Measurements from ENCODE around the gene MPL. TPM values are rescaled to one million over a fixed set of nuclear protein-coding genes. Genes with fewer than 3 reads are reported as not detected.

The MPL gene
- total RNA-seq, 2 experiments from 2014 or later: not detected

DNA sequence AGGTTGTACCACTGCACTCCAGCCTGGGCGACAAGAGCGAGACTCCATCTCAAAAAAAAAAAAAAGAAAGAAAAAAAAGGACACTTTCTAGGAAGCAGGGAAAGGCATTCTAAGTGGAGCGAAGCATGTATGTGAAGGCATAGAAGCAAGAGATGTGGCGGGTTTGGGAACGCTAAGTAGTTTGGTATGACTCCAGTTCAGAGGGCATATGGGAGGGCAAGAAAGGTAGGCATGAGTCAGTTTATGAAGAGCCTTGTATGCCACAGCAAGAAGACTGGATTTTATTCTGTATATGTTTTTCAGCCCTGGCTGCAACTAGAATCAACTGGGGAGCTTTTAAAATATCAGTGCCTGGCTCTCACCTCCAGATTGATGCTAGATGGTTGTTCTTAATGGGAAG is 34.6 kb downstream of the MPL start:
- Mint-ChIP-seq H3K36me3 (peaks cover 6% of the 10 kb centered on the region), H3K4me1 (peaks cover 11% of the 10 kb centered on the region), H3K27me3 (no peaks in the 10 kb centered on the region), H3K27ac (no peak overlapping the region), H3K4me3 (no peak overlapping the region), H3K9me3 (no peaks in the 10 kb centered on the region)
- DNase-seq (no peak), ATAC-seq (ENCODE audit: low read depth) (no peak)
- POLR2A ChIA-PET: no interaction called here

DNA sequence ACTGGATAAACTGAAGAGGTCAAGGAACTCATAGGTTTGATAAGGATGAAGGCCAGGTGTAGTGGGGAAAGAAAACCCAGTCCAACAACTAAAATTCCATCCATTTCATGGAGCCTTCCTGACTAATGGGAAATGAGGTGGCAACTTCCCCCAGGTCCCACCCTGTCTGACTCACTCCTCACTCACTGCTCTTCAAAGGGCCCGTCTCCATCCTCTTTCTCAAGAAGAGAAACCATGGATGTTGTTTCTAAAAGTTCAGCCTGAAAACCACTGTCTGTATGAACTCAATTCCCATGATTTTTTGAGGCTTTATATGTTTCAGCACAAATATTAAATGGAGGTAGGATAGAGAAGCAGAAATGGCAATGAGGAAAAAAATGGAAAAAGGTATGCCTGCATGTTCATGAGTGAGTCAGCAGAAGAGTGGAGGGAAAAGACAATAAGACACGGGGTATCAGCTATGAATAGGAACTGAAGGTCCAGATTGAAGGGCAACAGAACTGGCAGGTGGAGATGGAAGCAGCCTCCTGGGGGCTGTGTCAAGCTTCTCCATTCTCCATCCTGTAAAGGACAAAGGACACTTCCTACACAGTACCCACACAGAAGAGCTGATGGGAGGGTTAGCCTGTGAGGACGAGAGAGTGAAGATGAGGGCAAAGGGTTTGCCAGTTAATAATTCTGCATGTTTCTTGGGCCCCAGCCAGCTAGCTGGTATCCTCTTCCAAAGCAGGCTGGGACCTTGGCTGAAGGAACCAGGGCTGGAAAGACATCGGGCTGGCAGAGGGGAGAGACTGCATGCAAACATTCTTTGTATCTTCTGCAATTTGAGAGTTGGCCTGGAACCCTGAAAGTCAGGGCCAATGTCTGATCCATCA is 35.7 kb downstream of the MPL start:
- Mint-ChIP-seq H3K4me1 (peaks cover 10% of the 10 kb centered on the region), H3K27ac (no peak overlapping the region), H3K27me3 (no peaks in the 10 kb centered on the region), H3K4me3 (no peak overlapping the region), H3K9me3 (no peaks in the 10 kb centered on the region), H3K36me3 (peaks cover 5% of the 10 kb centered on the region)
- POLR2A ChIA-PET: interaction anchor here (0.8 kb wide), 1 partner anchor 9 kb away, joined by 3 read pairs; no protein-coding TSS in a partner anchor
- DNase-seq (no peak), ATAC-seq (ENCODE audit: low read depth) (no peak)

DNA sequence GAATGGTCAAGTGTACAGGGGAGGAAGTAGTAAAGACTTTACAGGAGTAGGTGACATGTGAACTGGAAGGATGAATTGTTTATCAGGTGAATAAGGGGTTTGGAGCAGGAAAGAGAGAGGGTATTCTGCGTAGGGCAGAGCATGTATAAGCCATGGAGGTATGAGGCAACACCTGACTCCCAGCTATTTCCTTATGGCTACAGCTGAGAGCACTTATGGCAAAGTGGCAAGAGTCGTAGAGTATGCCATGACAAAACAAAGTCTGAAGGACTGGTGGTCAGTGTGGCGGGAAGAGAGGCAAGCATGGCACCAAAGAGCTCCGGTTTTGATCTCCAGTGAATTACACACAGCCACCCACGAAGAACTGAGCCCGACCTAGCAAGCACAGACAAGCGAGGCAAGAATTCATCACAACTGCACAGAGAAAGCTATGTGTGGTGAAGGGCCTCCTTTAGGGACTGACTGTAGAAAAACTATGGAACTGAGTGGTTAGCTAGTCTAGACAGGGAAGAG is 39.2 kb downstream of the MPL start:
- Mint-ChIP-seq H3K4me1 (peaks cover 9% of the 10 kb centered on the region), H3K27me3 (no peaks in the 10 kb centered on the region), H3K9me3 (no peaks in the 10 kb centered on the region), H3K4me3 (no peak overlapping the region), H3K36me3 (peaks cover 16% of the 10 kb centered on the region), H3K27ac (no peak overlapping the region)
- no peak for DNase-seq
- POLR2A ChIA-PET: interaction anchor here (0.6 to 1.5 kb wide), 3 partner anchors 8 to 13 kb away, joined by 3 to 5 read pairs (median 4); partner anchors contain the start of genes ELOVL1, MED8 and SZT2
- ATAC-seq (ENCODE audit: low read depth): no peak

DNA sequence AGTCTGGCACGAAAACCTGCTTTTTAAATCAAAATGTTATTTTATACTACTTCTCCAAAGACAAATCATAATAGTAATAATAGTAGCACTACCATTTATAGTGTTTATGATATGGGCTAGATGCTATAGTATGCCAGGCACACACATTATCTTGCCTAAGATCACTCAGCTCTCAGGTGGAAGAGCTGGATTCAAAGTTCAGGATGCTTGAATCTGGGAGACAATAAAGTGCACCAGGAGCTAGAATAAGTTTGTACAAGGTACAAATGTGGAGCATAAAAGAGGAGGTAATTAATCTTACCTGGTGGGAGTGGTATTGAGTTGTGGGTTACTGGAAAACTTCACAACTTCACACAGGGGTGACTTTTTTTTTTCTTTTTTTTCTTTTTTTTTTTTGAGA is 40.2 kb downstream of the MPL start:
- Mint-ChIP-seq H3K27me3 (no peaks in the 10 kb centered on the region), H3K36me3 (peaks cover 22% of the 10 kb centered on the region), H3K27ac (no peak overlapping the region), H3K9me3 (no peaks in the 10 kb centered on the region), H3K4me3 (no peak overlapping the region), H3K4me1 (peaks cover 9% of the 10 kb centered on the region)
- no peak for DNase-seq
- POLR2A ChIA-PET: interaction anchor here (0.5 to 1.5 kb wide), 4 partner anchors 10 to 128 kb away, joined by 3 read pairs; partner anchors contain the start of genes MED8 and SZT2
- no peak for ATAC-seq (ENCODE audit: low read depth)

DNA sequence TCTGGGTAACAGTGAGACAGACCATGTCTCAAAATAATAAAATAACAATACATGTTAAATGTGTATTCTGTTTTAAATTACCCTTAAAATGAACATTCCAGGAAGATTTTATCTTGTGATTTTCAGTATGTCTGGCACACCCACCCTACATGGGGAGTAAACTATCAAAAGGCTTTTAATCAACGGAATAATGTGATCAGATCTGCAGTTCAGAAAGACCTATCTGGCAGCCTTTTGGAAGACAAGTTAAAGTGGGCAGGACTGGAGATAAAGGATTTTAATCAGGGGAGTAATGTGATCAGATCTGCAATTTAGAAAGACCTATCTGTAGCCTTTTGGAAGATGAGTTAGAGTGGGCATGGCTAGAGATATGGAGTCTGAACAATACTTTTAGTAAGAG is 41.9 kb downstream of the MPL start:
- H3K27ac Mint-ChIP-seq: no peak overlapping the region
- ATAC-seq (ENCODE audit: low read depth): no peak
- H3K4me1 Mint-ChIP-seq: peaks cover 12% of the 10 kb centered on the region
- no peaks in the 10 kb centered on the region for H3K27me3 Mint-ChIP-seq
- no peak for DNase-seq
- H3K36me3 Mint-ChIP-seq: peaks cover 26% of the 10 kb centered on the region
- POLR2A ChIA-PET: no interaction called here
- no peak overlapping the region for H3K4me3 Mint-ChIP-seq
- no peaks in the 10 kb centered on the region for H3K9me3 Mint-ChIP-seq

DNA sequence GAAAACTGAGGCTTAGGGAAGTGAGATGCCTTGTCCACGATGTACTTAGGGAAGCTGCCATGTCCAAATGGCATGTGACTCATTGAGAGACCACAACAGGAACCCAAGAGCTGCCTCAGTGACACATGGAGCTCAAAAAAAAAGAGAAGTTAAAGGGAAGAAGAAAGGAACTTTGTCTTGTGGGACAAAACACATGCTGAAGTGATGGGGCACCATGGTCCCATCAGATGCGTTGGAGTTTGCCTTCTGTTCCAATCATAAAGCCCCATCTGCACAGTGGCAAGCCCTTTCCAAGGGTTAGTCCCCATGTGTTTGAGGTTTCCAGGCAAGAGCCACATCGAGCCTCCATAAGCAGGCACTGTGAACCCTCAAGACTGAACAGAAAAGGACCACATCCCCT is 44.0 kb downstream of the MPL start:
- Mint-ChIP-seq H3K9me3 (no peaks in the 10 kb centered on the region), H3K27ac (no peak overlapping the region), H3K27me3 (no peaks in the 10 kb centered on the region), H3K4me3 (no peak overlapping the region), H3K4me1 (peaks cover 12% of the 10 kb centered on the region), H3K36me3 (peaks cover 29% of the 10 kb centered on the region)
- DNase-seq: no peak
- POLR2A ChIA-PET: interaction anchor here (0.6 to 1.5 kb wide), 3 partner anchors 8 to 17 kb away, joined by 3 to 5 read pairs (median 4); partner anchors contain the start of gene ELOVL1
- ATAC-seq (ENCODE audit: low read depth): no peak

DNA sequence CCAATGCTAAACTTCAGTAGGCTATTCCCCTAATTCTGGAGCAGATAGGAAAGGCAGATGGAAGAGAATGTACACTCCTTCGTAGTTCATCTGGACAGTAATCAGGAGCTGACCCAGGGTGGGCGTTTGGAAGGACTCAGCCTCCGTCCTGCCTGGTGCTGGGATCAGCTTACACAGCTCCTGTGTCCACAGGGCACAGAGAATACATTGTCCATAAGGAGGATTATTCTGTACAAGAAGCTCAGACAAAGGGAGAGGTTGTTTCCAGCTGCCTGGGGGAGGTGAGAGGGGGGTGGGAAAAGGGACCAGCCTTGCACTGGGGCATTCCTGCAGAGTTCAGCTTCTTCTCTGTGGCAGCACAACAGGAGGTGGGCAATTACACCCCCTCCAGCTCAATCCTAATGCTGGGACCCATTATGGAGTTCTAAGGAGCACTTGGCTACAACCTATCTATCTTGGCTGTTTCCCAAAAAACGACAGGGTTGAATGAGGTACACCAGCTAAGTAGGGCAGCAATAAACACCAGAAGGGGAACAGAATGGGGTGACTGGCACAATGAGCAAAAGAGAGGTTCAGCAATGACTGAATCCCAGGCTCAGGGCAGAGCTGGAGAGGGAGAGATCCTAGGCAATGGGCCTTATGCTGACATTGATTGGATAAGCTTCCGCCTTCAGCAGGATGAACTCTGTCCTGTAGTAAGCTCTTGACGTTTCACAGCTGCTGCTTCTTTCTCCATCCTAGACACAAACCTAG is 44.6 kb downstream of the MPL start:
- Mint-ChIP-seq H3K27me3 (no peaks in the 10 kb centered on the region), H3K9me3 (no peaks in the 10 kb centered on the region), H3K4me1 (peaks cover 12% of the 10 kb centered on the region), H3K27ac (no peak overlapping the region), H3K4me3 (no peak overlapping the region), H3K36me3 (peaks cover 29% of the 10 kb centered on the region)
- DNase-seq: no peak
- no peak for ATAC-seq (ENCODE audit: low read depth)
- POLR2A ChIA-PET: interaction anchor here (0.6 to 1.5 kb wide), 3 partner anchors 9 to 17 kb away, joined by 3 to 5 read pairs (median 4); partner anchors contain the start of gene ELOVL1

DNA sequence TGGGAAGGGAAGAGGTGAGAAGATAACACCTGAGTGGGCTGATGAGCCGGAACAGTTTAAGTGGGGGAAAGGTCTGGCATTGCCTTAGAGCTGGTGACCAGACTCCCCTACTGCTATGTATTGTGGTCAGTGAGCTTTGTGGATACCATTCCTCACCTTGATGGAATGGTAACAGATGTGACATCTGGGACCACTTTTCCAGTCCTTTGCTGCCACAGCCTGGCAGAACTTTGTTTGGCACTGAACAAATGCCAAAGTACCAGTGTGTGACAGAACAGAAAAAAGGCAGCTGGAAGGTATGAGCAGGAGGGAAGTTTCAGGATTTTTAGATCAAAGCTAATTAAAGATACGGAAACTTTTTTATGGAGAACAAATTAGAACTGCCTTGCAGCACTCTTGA is 45.8 kb downstream of the MPL start:
- H3K36me3 Mint-ChIP-seq: peaks cover 29% of the 10 kb centered on the region
- no peaks in the 10 kb centered on the region for H3K9me3 Mint-ChIP-seq
- POLR2A ChIA-PET: no interaction called here
- peaks cover 16% of the 10 kb centered on the region for H3K4me1 Mint-ChIP-seq
- H3K4me3 Mint-ChIP-seq: no peak overlapping the region
- ATAC-seq (ENCODE audit: low read depth) (no peak), DNase-seq (no peak)
- H3K27me3 Mint-ChIP-seq: no peaks in the 10 kb centered on the region
- H3K27ac Mint-ChIP-seq: no peak overlapping the region

DNA sequence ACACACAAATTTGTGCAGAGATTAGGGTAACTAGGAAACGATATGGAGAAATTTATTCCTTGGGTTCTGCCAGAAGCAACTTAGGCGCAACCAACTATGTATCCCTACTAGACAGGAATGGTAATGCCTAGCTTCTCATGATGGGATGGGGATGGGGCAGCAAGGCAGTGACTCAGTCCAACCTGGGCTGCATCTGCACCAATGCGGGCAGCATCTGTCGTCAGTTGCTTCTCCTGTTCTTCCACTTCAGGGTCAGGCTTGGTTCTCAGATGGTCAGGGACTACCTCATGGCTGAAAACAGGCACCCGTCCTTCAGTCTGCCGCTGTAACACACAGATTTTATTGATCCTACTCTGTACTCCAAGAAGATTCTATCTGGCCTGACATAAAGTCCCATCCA is 49.1 kb downstream of the MPL start:
- Mint-ChIP-seq H3K36me3 (peaks cover 17% of the 10 kb centered on the region), H3K9me3 (no peaks in the 10 kb centered on the region), H3K27ac (no peak overlapping the region), H3K4me1 (peaks cover 24% of the 10 kb centered on the region), H3K4me3 (no peak overlapping the region), H3K27me3 (no peaks in the 10 kb centered on the region)
- POLR2A ChIA-PET: no interaction called here
- no peak for DNase-seq
- no peak for ATAC-seq (ENCODE audit: low read depth)

DNA sequence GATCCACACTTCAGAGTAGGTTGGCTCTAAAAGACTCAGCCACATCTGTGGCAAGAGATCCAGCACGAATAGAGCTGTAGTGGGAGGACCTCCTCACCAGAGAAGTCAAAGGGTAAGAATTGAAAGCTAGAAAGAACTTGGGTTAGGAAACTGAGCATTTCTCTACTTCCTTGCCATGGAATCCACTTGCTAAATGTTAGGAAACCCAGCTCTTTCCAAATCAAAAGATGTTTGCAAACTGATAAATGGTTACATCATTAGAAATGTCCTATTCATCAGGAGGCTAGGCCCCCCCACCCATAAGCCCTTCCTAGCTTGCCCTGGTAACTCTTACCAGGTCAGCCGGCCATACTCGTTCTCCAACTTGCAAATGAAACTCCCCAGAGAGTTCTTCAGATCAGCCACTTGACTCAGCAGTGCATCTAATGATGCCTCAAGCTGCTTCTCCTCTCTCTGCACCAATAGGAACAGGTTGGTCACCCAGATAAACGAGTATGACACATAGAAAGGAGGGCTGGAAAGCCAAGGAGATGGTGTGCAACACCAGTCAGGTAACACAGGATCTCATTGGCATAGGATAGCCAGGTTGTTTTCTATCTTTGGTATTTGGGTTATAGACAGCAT is 50.5 kb downstream of the MPL start:
- no peaks in the 10 kb centered on the region for H3K9me3 Mint-ChIP-seq
- ATAC-seq (ENCODE audit: low read depth) (no peak), DNase-seq (no peak)
- H3K4me1 Mint-ChIP-seq: peaks cover 23% of the 10 kb centered on the region
- POLR2A ChIA-PET: interaction anchor here (0.8 to 3.6 kb wide), 3 partner anchors 10 to 30 kb away, joined by 3 to 47 read pairs (median 5); partner anchors contain the start of genes CDC20 and ELOVL1
- H3K4me3 Mint-ChIP-seq: peak overlapping the region; percentile 95
- no peaks in the 10 kb centered on the region for H3K27me3 Mint-ChIP-seq
- peak overlapping the region; percentile 91 for H3K27ac Mint-ChIP-seq
- H3K36me3 Mint-ChIP-seq: peaks cover 9% of the 10 kb centered on the region

DNA sequence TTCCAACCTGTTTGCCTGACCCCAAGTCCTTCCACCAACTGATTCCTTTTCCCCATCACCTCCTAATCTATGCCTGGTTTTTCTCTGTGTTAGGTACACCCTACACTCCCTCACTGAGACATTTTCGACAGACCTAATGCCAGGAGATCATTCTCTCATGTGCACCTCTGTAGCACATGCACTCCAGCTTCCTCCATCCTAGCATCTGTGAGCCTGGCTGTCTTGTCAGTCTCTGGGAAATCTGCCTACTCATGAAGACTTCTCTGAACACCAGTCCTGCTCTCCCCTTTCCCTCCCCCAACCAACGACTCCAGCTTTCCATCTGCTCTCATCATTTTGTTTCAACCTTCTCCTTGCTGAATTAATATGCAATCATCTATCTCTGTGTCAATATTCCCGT is 51.0 kb downstream of the MPL start:
- peaks cover 23% of the 10 kb centered on the region for H3K4me1 Mint-ChIP-seq
- H3K4me3 Mint-ChIP-seq: peak overlapping the region; percentile 95
- peaks cover 7% of the 10 kb centered on the region for H3K36me3 Mint-ChIP-seq
- H3K27me3 Mint-ChIP-seq: no peaks in the 10 kb centered on the region
- H3K9me3 Mint-ChIP-seq: no peaks in the 10 kb centered on the region
- POLR2A ChIA-PET: interaction anchor here (0.6 to 3.6 kb wide), 3 partner anchors 20 to 257 kb away, joined by 3 to 47 read pairs (median 5); partner anchors contain the start of genes CDC20 and ELOVL1
- no peak for DNase-seq
- peak overlapping the region; percentile 91 for H3K27ac Mint-ChIP-seq
- ATAC-seq (ENCODE audit: low read depth): no peak

DNA sequence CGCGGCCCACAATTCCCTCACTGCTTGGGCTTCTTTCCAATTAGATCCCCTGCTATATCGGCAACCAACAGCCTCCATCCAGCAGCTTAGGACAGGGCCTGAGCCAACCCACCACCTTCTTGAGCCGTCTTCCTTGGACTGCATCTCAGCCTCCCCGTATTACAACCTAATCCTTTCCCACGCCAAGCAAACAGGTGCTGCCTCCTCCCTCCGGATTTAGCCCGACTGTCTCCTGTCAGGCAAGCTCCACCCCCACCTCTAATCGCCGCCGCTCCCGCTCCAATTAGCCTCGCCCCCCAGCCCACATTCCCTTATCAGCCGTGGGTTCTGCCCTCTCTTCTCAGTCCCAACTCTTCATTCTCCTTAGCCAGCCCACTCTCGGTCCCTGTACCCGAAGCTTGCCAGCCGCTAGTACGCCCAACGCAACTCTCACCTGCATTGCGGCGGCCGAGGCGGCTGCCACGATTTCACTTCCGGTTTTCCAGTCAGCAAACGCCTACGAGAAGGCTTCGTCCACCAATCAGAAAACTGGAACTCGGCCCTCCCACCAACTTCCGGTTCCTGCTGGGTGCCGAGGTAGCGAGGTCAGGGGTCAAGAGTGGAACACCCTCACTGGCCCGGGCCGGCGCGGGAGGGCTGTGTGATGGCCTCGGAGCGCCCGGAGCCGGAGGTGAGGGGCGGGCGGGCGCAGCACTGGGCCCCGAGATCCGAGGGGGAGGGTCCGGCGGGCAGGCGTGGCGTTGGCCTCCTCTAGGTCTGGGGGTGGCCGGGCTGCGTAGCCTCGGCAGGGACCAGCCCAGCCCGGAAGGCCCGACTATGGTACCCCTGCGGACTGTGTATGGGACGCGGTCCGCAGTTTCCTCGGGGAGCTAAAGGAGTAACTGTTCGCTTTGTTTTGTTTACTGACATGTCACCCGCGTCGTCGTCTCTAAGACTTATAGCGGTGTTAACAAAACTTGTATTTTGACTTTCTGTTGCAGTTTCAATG is 52.0 kb downstream of the MPL start, which contains the start of the genes MED8 and SZT2:
Gene MED8 (minus strand): TSS at position 475 of the 988 bp plus-strand sequence. CDS start 36 bp downstream, at position 439.
Gene SZT2 (plus strand): TSS at position 574 of the 988 bp plus-strand sequence. CDS start 70 bp downstream, at position 644.
- Mint-ChIP-seq H3K9me3 (no peaks in the 10 kb centered on the region), H3K4me3 (peak within 1 kb of the TSS; percentile 95), H3K27me3 (no peaks in the 10 kb centered on the region), H3K36me3 (peaks cover 7% of the 10 kb centered on the region), H3K4me1 (peaks cover 23% of the 10 kb centered on the region), H3K27ac (peak within 1 kb of the TSS; percentile 91)
- DNase-seq (peak; percentile 87), ATAC-seq (ENCODE audit: low read depth) (peak; percentile 91)
- POLR2A ChIA-PET: interaction anchor here (0.5 to 3.6 kb wide), 10 partner anchors 12 to 256 kb away, joined by 3 to 47 read pairs (median 3); partner anchors contain the start of genes CDC20, ELOVL1 and HYI
